Measurements from ENCODE around the gene SMOC2. TPM values are rescaled to one million over a fixed set of nuclear protein-coding genes. Genes with fewer than 3 reads are reported as not detected.
"Not testable (repeated sequence)": the region's sequence is repeated elsewhere in the genome, so short reads cannot be mapped to it uniquely, and the experiment has no call there.

Gene SMOC2
- total RNA-seq, 1 experiment from 2014 or later, result not detected

DNA sequence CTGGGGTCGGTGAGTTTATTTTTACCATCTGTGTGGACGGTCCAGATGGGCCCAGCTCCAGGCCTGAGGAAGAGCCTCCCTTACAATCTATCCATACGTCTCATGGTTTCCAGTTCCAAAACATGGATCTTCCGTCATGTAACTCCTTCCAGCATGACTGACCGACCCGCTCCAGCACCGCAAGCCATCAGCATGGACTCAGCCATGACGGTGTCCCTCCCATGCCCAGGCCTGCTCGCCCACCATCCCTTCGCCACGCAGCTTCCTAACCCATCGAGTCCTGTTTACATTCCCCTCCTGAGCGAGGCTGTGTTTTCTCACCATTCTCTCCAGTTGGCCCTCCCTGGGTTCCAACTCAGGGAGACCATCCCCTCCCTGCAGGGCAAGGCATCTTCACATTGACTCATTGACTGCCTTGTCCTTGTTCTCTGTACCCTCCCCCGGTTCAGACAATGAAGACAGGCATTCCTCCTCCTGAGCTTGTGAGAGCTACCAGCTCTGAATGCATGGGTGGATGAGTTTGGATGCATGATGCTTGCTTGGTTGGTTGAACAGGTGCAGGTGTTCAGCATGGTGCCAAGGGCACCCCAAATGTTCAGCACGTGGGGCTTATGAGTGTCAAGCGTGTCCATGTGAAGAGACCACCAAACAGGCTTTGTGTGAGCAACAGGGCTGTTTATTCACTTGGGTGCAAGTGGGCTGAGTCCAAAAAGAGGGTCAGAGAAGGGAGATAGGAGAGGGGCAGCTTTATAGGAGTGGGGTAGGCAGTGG lies 235.8 kb downstream of the SMOC2 start:
- no peak for DNase-seq (ENCODE audit: low read depth)

DNA sequence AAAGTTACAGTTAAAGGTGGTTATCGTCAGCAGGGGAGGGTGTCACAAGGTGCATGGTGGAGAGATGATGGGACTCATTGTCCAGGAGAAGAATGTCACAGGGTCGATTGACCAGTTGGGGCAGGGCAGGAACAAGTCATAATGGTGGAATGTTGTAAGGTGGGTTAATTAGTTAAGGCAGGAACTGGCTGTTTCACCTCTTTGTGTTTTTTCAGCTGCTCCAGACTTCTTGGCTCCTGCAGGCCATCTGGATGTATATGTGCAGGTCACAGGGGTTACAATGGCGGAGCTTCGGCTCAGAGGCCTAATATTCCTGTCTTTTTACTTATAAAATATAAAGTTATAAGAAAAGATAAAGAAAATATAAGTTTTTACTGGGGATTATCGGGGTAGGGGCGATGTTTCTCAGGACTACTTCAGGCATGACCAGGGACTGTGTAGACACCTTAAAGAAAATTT lies 236.4 kb downstream of the SMOC2 start:
- not testable (repeated sequence) for DNase-seq (ENCODE audit: low read depth)

DNA sequence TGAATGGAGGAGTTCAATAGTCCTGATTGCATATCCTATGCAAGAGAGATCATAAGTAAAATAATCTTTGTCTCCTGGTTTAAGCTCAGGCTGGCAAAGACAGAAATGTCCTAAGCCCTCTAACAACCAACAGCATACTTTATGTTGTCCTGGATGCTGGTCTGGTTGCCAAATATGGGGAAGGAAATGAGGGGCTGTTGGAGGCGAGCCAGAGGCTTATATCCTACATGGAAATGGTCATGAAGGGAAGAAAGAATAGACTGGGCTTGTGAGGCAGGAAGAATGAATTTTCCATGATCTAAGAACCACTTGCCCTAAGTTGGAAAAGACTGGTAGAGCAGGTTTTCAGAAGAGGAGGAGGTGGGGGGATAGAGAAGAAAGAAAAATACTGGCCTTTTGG lies 237.1 kb downstream of the SMOC2 start:
- no peak for DNase-seq (ENCODE audit: low read depth)

DNA sequence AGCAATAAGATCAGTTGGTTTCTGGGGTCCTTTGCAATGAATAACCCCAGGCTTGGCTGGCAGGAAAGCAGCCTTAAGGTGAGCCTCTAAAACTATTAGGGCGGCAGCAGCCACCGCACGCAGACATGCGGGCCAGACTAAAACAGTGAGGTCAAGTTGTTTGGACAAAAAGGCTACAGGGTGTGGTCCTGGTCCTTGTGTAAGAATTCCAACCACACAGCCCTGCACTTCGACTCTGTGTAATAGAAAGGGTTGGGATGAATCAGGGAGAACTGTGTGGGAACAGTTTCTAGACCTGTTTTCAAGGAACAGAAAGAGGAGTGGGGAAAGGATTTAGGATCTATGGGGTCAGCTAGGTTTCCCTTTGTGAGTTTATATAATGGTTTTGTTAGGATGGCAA lies 237.6 kb downstream of the SMOC2 start:
- DNase-seq (ENCODE audit: low read depth), result no peak

DNA sequence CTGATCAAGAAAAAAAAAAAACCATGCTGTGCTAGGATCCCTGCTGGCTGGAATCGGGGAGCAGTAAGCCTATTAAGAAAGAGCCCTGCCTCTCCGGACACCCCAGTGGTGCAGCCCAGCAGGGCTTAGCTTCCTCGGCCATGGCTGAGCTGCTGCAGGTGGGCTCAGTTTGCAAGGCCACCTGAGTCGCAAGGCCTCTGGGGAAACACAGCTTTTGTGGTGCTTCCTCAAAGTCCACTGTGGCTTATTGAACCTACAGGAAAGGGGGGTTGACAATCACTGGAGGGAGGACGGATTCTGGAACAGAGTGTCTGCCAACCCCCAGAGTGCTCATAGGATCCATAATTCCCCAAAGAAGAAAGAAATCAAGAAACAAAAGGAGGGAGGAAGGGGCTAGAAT lies 240.8 kb downstream of the SMOC2 start:
- no peak for DNase-seq (ENCODE audit: low read depth)

DNA sequence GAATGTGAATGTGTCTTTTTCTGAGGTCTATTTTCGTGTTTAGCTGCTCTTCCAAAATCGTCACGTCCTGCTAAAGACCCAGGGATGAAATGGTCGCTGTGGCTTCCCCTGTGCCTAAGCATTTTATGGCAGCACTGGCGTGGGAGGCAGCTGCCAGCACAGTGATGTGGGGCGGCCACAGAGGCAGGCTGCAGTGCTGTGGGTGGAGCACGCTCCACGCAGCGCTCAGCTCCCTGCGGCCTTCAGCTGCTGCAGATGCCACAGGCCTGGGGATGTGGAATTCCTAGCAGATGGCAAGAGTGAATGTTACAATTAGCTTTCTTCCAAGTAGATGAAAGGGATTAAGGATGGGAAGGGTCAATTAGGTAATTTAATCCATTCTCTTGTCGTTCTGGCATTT lies 242.6 kb downstream of the SMOC2 start:
- no peak for DNase-seq (ENCODE audit: low read depth)

DNA sequence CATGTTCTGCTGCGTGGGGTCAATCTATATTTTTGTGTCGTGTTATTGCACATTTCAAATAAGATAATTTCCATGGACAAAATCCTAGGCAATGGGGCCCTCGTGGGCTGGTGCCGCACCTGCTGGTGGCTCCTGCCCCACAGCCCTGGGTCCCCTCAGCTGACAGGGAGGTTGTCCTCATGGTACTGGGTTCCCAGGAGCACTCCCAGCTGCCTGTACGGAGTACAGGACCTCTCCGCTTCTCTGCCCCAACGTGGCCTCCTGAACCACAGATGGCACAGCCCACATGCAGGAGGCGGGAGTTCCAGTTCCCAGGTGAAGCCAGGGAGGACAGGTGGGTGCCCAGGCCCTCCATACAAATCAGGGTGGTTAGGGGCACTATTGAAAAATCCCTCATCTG lies 243.5 kb downstream of the SMOC2 start:
- DNase-seq (ENCODE audit: low read depth), result no peak

DNA sequence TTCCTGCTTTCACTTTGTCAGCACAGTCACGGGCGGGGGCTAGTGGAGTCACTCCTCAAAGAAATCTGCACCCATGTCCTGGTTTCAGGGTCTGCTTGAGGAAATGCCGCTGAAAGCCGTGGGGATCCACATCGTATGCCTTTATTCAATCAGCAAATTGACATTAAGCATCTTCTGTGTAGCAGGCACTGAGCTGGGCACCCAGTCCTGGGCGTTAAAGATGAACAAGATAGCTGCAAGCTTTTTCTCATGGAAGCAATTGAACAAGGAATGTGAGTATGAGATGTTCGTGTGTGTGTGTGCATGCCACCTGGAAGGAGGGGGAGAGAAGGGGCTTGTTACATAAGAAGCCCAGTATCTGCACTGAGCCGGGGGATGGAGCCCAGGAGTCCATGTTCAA lies 243.9 kb downstream of the SMOC2 start:
- no peak for DNase-seq (ENCODE audit: low read depth)

DNA sequence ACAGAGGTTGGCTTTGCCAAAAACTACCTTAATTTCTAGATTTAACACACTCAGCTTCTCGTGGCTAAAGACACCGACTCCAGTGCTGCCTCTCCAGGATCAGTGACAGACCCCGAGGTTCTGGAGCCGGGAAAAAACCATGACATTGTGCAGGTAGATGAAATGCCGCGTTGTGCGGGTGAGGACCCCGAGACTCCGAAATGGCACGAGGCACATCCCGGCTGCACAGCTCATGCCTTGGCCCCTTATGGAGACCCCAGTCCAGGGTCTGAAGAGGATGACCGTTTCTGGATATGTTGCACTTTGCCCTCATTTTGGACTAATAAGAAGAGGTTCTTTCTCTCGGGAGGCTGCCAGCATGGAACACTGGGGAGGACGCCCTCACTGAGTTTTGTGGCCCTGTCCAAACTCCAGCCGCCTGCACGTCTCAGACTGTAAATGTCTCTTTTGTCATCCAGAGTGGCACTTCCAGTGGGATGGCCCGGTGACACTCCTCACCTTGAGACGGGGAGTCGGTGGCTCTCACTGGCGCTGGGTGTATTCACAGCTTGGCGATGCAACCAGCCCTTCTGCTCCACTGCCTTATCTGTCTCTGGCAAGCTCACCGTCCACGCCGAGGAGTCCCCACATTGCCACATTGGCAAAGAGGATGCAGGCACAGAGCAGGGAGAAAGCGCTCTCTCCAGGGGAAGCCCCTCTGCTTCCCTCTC lies 245.2 kb downstream of the SMOC2 start:
- DNase-seq (ENCODE audit: low read depth), result no peak

DNA sequence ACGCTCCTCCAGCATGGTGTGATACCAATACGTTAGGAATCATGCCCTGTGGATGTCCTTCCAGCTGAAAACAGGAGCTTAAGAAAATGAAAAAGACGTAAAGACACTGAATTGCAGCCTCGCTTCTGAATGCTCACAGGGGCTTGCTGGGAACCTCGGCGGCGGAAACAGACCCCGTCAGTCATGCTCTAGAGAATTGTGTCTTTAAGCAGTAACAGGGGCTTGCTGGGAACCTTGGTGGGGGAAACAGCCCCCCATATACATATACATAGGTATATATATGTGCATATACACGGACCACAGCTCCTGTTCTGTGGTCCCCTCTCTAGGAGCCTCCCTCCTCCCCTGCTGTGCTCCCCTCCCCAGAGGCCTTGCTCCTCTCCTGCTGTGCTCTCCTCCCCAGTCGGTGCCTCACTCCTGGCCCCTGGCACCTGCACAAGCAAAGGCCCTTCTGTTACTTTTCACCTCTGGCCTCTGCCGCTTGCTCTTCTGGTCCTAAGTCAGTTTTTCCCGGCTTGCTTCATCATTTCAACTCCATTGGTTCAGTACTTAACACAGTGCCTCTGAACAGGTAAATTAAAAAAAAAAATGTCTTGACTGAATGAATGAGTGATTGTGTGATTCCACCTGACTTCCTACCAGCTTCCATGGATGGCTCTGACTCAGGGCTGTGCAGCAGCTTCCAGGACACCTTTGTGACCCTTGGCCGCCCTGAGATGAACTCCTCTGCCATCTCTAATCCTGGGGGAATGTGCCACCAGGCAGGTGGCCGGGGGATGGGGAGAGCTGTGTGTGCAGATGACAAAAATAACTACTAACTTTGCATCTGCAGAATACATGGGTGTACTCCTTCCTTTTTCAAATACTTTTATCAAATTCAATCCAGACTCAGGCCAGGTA lies 246.1 kb downstream of the SMOC2 start:
- no peak for DNase-seq (ENCODE audit: low read depth)

DNA sequence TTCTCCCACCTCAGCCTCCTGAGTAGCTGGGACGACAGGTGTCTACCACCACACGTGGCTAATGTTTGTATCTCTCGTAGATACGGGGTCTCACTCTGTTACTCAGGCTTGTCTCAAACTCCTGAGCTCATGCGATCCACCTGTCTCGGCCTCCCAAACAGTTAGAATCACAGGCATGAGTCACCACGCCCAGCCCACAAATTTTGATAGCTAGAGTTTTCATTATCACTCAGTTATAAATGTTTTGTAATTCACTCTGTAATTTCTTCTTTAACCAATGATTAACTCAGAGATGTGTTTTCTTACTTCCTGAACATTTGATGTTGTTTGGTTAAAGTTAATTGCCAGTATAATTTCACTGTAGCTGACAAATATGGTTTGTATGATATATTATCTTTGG lies 249.3 kb downstream of the SMOC2 start:
- DNase-seq (ENCODE audit: low read depth), result no peak

DNA sequence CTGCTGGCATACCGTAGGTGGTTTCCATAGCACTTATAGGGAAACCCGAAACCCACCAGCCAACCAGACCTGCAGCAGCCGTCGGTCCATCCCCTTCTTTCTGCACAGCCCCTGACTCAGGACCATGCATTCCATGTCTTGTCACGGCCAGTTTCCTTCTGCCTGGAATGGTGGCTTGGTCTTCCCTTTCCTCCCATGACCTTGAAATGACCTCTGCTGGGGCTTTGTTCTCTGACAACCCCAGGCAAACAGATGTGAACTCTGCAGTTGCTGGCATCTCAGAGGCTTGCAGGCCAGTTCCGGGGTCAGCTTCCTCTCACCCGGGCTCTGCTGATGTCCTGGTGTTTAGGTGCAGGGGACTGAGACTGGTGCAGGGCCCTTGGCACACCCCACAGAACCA lies 250.8 kb downstream of the SMOC2 start:
- DNase-seq (ENCODE audit: low read depth), result no peak

DNA sequence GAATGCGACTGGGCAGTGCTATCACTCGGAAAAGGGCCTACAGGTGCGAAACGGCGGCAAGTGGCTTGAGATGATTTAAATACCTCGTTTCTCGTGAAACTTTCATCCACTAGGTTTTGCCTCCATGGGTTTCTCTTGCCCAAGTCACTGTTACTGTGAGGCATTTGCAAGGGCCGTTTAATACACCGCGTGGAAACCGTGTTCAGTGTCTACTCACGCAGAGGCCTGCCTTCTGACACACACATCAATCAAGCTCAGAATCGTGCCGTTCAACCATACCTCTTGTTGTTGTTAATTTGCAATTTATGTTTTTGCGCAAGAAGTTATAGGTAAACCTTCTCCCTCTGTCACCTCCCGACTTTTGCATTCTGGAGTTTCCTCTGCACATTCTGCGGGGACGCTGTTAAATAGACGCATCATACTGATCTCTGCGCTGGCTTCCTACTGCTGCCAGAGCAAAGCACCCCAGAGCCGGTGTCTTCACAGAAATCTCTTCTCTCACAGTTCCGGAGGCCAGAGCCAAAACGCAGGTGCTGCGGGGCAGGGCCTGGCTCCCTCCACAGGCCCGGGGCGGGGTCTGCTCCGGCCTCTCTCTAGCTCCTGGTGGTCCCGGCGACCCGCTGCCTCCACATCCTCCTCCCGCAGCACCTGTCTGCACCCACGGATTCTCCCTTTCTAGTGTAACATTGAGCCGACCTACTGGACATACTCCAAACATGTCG lies 251.4 kb downstream of the SMOC2 start:
- no peak for DNase-seq (ENCODE audit: low read depth)

DNA sequence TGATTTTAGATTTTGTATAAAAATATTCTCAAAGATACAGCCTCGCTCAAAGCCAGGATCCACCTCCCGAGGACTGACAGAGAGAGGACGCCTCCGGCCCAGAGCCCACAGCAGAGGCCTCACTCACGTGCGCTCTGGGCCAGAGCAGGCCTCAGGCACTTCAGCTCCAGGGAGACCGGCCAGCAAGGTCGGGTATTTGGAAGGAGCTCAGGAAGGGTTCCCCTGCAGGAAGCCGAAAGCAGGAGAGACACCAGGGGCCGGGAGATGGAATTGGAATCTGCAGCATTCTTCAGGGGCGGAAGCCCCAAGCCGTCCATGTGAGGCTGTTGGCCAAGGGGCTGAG lies 251.9 kb downstream of the SMOC2 start:
- not testable (repeated sequence) for DNase-seq (ENCODE audit: low read depth)

DNA sequence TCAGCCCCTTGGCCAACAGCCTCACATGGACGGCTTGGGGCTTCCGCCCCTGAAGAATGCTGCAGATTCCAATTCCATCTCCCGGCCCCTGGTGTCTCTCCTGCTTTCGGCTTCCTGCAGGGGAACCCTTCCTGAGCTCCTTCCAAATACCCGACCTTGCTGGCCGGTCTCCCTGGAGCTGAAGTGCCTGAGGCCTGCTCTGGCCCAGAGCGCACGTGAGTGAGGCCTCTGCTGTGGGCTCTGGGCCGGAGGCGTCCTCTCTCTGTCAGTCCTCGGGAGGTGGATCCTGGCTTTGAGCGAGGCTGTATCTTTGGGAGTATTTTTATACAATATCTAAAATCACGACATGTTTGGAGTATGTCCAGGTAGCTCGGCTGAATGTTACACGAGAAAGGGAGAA lies 253.8 kb downstream of the SMOC2 start:
- not testable (repeated sequence) for DNase-seq (ENCODE audit: low read depth)

DNA sequence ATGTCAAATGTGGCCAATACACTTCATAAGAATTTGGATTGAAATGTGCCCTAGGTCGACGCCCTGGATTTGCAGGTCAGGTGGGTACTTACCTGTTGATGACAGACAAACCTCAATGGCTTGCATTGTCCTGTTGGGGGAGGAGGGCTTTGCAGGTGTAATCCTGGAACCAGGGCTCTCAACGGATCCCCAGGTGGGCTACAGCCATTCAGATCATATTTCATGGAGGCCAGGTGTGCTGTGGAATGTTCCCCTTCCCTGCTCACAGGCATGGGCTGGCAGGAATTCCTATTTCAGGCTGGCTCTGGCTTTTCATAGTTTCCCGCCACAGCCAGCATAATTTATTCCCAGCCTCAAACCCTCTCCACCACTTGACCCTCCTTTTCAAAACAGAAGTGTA lies 254.7 kb downstream of the SMOC2 start:
- DNase-seq (ENCODE audit: low read depth), result no peak

DNA sequence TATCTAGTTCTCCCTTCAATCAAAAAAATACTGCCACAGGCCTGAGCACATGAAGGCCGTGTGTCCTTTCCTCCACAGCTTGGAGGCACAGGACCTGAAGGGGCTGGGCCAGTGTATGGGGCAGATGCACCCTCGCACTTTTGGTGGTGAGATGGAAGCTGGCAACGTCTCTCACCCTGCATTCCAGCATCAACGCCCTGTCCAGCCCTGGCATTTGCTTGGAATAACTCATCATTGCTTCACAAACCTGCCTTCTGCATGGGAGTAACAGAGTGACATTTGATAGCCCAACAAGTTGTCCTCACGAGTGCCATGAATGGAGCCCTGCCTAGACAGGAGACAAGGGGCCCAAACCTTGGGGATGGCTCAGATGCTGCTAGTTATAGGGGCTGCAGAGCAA lies 257.9 kb downstream of the SMOC2 start:
- no peak for DNase-seq (ENCODE audit: low read depth)

DNA sequence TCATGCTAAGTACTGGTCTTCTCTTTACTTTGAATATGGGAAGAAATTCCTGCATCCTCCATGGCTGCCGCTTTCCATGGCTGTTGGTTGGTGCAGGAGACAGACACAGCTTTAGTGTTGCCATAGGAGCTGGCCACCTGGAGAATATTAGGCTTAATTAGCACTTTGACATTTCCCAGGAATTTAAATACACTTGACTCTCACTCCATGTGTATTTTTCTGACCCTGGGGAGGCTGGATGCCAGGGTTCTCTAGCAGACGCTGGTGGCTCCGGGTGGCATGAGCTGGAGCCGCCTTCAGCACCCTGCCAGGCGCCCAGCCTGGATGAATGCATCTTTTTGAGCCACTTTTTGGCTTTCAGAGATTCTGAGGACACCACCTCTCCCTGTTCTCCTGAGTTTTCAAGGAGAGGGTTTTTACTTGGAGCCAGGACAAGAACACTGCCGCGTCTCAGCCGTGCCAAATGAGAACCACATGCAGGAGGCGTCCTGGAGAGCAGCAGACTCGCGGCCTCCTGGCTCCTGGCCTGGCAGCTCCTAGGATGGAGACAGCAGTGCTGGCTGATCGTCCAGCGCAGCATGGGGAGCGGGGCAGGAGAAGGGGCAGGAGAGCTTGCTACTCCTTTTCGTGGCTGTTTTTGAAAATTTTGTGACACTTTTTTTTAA lies 258.8 kb downstream of the SMOC2 start:
- DNase-seq (ENCODE audit: low read depth), result no peak

DNA sequence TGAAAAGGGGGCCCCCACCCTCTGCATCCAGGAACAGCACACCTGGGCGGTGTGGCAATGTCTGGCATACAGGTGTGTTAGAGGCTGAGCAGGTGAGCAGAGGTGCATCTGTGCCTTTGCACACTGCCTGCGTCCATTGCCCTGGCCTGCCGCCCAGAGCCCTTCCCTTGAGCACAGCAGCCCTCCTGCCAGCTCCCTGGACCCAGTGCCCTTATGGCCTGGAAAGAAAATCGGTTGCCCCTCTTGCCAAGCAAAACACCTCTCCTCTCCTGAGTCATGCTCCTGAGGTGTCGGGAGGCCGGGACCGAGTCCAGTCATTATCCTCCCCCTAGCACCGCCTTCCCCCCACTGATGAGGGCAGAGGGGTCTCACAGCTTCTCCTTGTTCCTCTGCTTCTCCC lies 259.9 kb downstream of the SMOC2 start:
- DNase-seq (ENCODE audit: low read depth), result no peak

DNA sequence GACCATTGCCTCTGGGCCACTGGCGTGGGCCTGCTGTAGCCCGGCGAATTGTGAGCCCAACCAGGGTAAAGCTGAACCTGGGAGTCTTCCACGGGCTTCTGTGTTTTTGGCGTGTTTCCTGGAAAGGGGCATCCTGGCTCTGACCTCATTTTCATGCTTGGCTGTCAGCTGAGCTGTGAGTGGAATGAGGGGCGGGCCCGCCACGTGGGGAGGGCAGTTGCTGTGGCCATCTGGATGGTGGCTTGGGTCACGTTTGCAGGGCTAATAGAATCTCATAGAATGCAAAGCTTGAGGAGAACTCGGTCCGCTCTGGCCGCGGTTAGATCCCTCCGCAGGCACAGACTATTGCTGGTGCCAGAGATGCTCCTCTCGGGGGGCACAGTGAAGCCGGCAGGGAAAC lies 263.0 kb downstream of the SMOC2 start:
- no peak for DNase-seq (ENCODE audit: low read depth)

DNA sequence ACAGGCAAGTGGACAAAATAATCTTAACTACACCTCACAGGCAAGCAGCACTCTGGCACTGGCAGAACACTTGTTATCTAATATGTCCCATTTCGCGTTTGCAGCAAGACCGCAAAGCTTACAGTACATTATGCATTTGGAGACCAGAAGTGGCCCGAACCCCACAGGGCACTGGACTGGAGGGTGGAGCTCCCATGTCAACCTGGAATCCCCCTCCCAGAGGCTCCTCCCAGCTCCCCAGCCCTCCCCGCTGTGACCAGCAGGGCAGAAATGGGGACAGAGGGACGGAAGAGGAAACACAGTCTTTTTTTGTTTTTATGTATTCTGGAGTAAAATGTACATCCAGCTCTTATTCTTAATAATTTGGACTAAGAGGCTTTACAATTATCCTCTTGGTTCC lies 263.7 kb downstream of the SMOC2 start:
- no peak for DNase-seq (ENCODE audit: low read depth)

Data from HT1080 (cell line).